ES-I3 (cell line): Measurements from ENCODE around the gene RASD1.

ENCODE experiments used
- H3K36me3 ChIP-seq: 2 replicates; pipeline ENCODE4 v1.6.1; 2013; ENCODE audit warnings: mild to moderate bottlenecking, low read length, control low read depth, moderate library complexity; ENCODE audit not compliant: insufficient read depth
- H3K4me1 ChIP-seq: 2 replicates; pipeline ENCODE4 v1.6.1; 2013; ENCODE audit warnings: mild to moderate bottlenecking, control low read depth, low read length; ENCODE audit not compliant: insufficient read depth
- H3K9ac ChIP-seq: 2 replicates; pipeline ENCODE4 v1.6.1; 2013; ENCODE audit warnings: low read depth, mild to moderate bottlenecking, low read length, moderate library complexity
- H3K9me3 ChIP-seq: 2 replicates; pipeline ENCODE4 v1.6.1; 2013; ENCODE audit warnings: mild to moderate bottlenecking, low read length, moderate library complexity; ENCODE audit not compliant: control insufficient read depth, insufficient read depth

RASD1 gene

GRCh38 chr17:17509601-17510425 is 13.6 kb upstream of the RASD1 start:
- Histone ChIP-seq H3K9ac (no peak overlapping the region), H3K4me1 (peaks cover 3% of the 10 kb centered on the region; the same call in 1 of the 2 replicates), H3K9me3 (no peaks in the 10 kb centered on the region)

DNA sequence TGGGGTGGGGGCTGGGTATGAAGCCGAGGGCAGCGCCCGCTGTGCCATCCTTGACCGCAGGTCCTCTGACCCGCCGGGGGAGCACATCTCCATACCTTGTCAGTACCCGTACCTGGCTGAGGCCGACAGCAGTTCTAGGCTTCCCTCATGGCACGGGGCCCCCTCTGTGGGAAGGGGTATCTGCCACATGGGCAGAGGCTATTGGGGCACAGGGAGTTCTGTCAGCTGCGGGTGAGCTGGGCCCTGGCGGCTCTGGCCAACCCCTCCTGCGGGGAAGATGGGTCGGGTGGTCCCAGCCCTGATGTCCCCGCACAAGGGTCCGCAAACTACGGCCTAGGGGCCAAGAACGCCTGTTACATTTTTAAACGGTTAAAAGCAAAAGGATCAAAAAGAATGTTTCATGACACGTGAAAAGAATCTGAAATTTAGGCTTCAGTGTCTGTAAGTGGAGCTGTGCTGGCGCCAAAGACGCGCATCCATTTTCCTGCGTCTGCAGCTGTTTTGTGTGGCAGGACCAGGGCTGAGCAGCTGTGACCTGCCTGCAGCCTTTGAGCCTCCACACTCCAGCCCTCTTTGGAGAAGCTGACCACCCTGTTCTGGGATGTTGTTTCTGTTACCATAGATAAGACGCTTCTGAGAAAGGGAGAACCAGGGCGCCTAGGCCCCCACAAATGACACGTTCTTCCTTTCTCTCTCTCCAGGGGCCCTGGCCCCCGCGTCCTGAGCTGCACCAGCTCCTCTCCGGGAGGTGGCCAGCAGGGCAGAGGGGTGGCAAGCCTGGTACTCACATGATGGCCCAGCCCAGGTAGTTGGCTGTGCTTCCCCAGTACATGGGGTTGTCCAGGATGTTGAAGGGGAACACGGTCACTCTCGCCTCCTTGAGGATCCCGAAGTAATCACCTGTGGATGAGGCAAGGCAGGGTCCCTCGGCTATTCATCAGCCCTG is 12.7 kb upstream of the RASD1 start:
- no peaks in the 10 kb centered on the region for H3K4me1 ChIP-seq
- H3K36me3 ChIP-seq = no peaks in the 10 kb centered on the region
- no peaks in the 10 kb centered on the region for H3K9me3 ChIP-seq
- no peak overlapping the region for H3K9ac ChIP-seq

More at GRCh38 chr17:17509601-17510425, 13.6 kb upstream of the RASD1 start:
- no peaks in the 10 kb centered on the region for H3K36me3 ChIP-seq

GRCh38 chr17:17508019-17508535 is 11.9 kb upstream of the RASD1 start:
- H3K9me3 ChIP-seq = no peaks in the 10 kb centered on the region
- no peaks in the 10 kb centered on the region for H3K36me3 ChIP-seq
- no peak overlapping the region for H3K9ac ChIP-seq
- no peaks in the 10 kb centered on the region for H3K4me1 ChIP-seq

- no peaks in the 10 kb centered on the region for H3K4me1 ChIP-seq
- H3K36me3 ChIP-seq = no peaks in the 10 kb centered on the region
- no peaks in the 10 kb centered on the region for H3K9me3 ChIP-seq
- no peak overlapping the region for H3K9ac ChIP-seq
Observed at GRCh38 chr17:17507465-17508011, 11.3 kb upstream of the RASD1 start.

- no peaks in the 10 kb centered on the region for H3K9me3 ChIP-seq
- H3K9ac ChIP-seq = no peak overlapping the region
- no peaks in the 10 kb centered on the region for H3K36me3 ChIP-seq
- H3K4me1 ChIP-seq = no peaks in the 10 kb centered on the region
Observed at GRCh38 chr17:17506893-17507464, 10.8 kb upstream of the RASD1 start.

DNA sequence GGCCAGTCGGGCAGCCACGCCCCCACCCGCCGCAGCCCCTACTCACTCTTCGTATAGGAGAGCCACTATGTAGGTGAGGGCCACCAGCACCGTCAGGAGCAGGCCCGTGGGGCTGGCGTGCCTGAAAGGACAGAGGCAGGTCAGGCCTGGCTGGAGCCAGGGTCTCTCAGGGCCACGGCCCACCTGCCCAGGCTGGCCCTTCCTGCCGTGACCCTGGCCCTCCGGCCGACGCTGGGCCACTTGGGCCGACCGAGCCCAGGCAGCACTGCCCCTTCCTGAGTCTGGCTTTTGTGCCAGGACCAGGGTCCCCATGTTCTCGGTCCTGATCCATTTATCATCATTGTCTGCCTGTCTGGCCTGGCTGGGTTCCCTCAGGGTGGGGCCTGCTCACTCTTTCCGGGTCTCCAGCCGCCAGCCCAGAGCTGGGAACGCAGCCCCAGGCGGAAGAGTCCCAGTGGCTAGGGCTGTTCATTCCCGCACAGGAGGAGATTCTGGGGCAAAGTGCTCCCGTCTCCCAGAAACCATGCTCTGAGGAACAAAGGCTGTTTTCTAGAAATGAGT is 10.1 kb upstream of the RASD1 start:
- H3K4me1 ChIP-seq = no peaks in the 10 kb centered on the region
- no peaks in the 10 kb centered on the region for H3K36me3 ChIP-seq
- no peak overlapping the region for H3K9ac ChIP-seq
- H3K9me3 ChIP-seq = no peaks in the 10 kb centered on the region

GRCh38 chr17:17505610-17506171 is 9.5 kb upstream of the RASD1 start:
- Histone ChIP-seq H3K9me3 (no peaks in the 10 kb centered on the region), H3K36me3 (no peaks in the 10 kb centered on the region), H3K4me1 (no peaks in the 10 kb centered on the region), H3K9ac (no peak overlapping the region)

GRCh38 chr17:17505151-17505550 is 9.0 kb upstream of the RASD1 start:
- Histone ChIP-seq H3K36me3 (no peaks in the 10 kb centered on the region), H3K9ac (no peak overlapping the region), H3K4me1 (no peaks in the 10 kb centered on the region), H3K9me3 (no peaks in the 10 kb centered on the region)

- H3K36me3 ChIP-seq = no peaks in the 10 kb centered on the region
- H3K9ac ChIP-seq = no peak overlapping the region
- H3K4me1 ChIP-seq = no peaks in the 10 kb centered on the region
- H3K9me3 ChIP-seq = no peaks in the 10 kb centered on the region
Observed at GRCh38 chr17:17504341-17505140, 8.3 kb upstream of the RASD1 start.

GRCh38 chr17:17503566-17504130 is 7.5 kb upstream of the RASD1 start:
- Histone ChIP-seq H3K4me1 (no peaks in the 10 kb centered on the region), H3K9me3 (no peaks in the 10 kb centered on the region), H3K9ac (no peak overlapping the region), H3K36me3 (no peaks in the 10 kb centered on the region)

GRCh38 chr17:17502741-17503565 is 6.8 kb upstream of the RASD1 start:
- Histone ChIP-seq H3K9me3 (no peaks in the 10 kb centered on the region), H3K36me3 (no peaks in the 10 kb centered on the region), H3K9ac (no peak overlapping the region), H3K4me1 (no peaks in the 10 kb centered on the region)

DNA sequence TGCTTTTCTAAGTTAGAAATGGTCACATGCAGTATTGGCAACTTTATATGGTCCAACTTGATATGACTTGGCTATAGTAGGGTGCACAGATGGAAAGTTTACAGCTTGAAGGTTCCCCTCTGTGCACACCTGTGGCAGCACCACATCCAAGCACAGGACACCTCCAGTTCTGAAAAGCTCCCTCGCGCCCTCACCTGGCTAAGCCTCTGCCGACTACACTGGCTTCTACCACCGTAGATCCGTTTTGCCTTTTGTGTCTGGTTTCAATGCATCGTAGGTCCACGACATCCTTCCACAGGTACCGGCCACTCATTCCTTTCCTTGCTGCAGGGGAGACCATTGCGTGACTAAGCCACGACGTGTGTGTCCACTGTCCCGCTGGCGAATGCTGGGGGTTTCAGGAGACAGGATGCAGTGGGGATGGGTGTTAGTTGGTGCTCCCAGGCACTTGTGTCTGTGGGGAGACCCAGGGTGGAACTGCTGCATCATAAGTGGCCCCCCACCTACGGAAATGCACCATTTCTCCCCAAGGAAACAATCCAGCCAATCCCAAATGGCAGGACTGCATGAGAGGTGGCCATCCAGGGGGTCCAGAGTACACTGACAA is 4.9 kb upstream of the RASD1 start:
- H3K4me1 ChIP-seq = no peaks in the 10 kb centered on the region; the same call in 1 of the 2 replicates
- no peak overlapping the region for H3K9ac ChIP-seq
- no peaks in the 10 kb centered on the region for H3K9me3 ChIP-seq
- no peaks in the 10 kb centered on the region for H3K36me3 ChIP-seq
